HG03469 (cell line): Measurements from ENCODE around the gene PRR23A.
"Not testable (repeated sequence)": the region's sequence is repeated elsewhere in the genome, so short reads cannot be mapped to it uniquely, and the experiment has no call there.

Source experiments
- ATAC-seq: cut with Tn5 transposase; IDR thresholded peaks from one replicate; pipeline ENCODE4 v1.9.1; 2021; ENCODE audit warnings: mild to moderate bottlenecking, moderate library complexity, moderate number of reproducible peaks; ENCODE audit not compliant: unreplicated experiment

PRR23A gene

GRCh38 chr3:139006051-139006716, at the start of gene PRR23A:
PRR23A (minus strand) TSS chr3:139006268; CDS start chr3:139006268, 0 bp downstream.
- no peak for ATAC-seq

DNA sequence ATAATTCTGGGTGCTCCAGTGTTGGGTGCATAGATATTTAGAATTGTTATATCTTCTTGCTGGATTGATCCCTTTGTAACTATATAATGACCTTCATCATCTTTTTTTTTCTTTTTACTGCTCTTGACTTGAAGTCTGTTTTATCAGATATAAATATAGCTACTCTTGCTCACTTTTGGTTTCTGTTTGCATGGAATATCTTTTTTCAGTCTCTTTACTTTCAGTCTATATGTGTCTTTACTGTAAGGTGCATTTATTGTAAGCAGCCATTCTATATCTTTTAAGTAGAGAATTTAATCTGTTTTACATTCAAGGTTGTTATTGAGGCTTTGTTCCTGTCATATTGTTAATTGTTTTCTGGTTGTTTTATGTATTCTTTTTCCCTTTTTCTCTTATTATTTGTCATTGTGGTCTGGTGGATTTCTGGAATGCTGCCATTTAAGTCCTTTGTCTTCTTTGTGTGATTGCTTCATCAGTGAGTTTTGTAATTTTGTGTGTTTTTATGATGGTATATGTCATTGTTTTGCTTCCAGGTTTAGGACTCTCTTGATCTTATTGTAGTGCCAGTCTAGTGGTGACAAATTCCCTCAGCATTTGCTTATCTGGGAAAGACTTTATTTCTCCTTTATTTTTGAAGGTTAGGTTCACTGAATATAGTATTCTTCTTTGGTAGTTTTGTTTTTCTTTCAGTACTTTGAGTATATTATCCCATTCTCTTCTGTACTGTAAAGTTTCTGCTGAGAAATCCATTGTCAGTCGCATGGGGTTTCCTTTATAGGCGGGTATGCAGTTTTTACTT, 46.9 kb upstream of the PRR23A start:
- ATAC-seq, result no peak

GRCh38 chr3:139044366-139045210, 38.5 kb upstream of the PRR23A start, which contains the start of gene PRR23C:
PRR23C (minus strand) TSS chr3:139044892; CDS start chr3:139044620, 272 bp downstream.
- ATAC-seq, result no peak

DNA sequence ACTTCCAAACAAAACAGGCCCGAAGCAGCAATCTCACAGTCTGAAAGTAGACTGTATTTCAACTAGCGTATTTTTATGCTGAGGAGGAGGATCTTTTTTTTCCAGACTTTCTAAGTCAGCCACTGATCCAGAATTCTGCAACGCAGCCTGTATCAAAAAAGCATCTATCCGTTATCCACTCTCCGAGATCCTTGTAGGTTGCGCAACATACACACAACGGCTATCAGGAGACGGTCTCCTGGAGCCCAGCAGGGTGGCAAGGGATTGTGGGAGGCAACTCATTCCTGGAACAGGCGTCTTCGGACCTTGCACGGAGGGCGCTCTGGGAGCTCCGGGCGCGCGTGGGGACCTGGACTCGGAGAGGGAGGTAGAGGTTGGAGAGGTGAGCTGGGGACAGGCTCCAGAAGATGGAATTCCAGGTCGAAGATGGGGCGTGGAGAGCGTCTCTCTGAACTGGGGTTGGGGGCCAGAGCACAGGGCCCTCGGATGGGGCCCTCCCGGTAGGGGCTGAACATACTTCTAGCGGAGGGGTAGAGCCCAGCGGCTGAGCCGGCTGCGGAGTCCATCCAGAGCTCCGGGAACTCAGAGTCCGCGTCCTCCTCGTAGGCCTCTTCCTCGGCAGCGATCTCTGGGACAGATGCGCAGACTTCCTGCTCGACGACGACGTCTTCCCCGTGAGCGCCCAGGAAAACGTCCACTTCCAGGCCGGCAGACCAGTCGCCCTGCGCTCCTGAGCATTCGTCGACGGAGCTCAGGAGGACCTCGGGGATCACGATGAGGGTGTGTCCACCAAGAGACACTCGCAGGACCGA, 37.7 kb upstream of the PRR23A start:
- ATAC-seq, result no peak

GRCh38 chr3:139037478-139037877, 31.4 kb upstream of the PRR23A start:
- ATAC-seq, result no peak

GRCh38 chr3:139032326-139033002, 26.4 kb upstream of the PRR23A start:
- no peak for ATAC-seq

GRCh38 chr3:139030576-139030975, 24.5 kb upstream of the PRR23A start:
- ATAC-seq, result not testable (repeated sequence)

GRCh38 chr3:139024968-139025367, 18.9 kb upstream of the PRR23A start:
- ATAC-seq, result no peak

DNA sequence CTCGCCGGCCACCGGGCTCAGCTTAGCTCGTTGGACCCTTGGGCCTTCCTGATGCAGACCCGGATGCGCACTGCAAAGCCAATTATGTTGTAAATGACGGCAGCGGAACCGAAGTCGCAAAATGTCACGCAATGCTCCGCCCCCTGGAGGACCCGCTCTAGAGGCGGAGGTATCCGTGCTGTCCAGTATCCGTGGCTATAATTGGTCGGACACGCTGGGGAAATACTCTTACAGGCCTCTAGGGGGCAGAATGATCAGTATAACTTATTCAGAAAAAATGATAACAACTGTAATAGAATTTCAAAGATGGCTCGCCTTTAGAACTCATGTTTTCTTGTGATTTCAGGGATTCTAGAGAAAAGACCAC, 14.8 kb upstream of the PRR23A start, which contains the start of gene PRR23B:
Gene PRR23B (minus strand): TSS at position 59 of the 367 bp plus-strand sequence. CDS start 265 bp downstream, outside the sequence.
- no peak for ATAC-seq

- no peak for ATAC-seq
Observed at GRCh38 chr3:139020036-139020867, 14.2 kb upstream of the PRR23A start.

DNA sequence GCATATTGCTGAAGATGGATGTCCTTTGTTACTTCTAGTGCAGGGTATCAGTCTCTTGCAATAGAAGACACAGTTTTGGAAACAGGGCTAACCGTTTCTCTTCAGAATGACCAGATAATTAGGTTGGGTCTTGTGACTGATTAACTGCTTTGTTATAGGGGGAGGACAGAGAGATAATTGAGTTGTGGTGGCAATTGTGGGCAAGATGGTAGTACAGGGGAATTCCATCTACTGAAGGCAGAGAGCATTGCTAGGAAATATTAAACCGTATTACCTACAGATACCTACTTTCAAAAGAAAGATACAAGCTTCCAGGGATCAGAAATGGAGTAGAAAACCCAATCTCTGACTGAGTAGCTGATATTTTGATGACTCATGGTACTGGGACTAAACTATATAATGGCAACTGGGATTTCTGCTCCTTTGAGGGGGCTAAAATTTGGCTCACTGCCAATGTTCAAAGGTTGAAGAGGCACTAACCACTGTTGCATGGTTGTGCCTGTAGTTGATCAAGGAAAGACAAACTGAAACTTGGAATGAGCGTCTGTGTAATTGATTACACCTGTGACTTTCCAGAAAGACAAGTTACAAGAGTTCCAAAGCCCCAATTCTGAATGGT, 10.5 kb upstream of the PRR23A start:
- no peak for ATAC-seq

DNA sequence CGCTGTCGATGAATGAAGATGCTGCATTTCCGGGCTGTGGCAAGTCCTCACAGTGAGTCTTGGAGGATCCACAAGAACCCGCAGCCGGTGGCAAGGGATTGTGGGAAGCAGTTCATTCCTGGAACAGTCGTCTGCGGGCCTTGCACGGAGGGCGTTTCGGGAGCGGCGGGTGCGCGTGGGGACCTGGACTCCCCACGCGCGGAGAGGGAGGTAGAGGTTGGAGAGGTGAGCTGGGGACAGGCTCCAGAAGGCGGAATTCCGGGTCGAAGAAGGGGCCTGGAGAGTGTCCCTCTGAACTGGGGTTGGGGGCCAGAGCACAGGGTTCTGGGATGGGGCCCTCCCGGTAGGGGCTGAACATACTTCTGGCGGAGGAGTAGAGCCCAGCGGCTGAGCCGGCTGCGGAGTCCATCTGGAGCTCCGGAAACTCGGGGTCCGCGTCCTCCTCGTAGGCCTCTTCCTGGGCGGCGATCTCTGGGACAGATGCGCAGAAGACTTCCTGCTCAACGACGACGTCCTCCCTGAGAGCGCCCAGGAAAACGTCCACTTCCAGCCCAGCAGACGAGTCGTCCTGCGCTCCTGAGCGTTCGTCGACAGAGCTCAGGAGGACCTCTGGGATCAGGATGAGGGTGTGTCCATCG, 593 bp downstream of the PRR23A start:
- no peak for ATAC-seq

- ATAC-seq, result no peak
Observed at GRCh38 chr3:138995706-138996105, 10.4 kb downstream of the PRR23A start.

DNA sequence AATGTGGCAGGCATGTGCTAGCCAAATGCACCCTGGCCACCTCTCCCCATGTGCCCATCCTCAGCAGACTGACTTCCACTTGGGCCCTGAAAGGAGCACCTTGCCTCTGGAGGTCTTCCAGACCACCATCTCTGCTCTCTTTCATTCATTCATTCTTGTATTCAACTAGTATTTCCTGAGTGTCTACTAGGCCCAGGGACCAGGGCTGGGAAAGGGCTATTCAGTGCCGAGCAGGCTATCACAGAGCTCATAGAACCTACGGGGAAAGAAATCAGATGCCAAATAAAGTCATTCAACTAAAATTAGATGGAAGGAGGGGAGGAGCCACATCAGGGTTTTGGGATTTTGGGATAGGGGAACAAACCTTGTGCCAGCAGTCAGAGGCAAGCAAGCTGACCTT, 18.9 kb downstream of the PRR23A start:
- ATAC-seq, result no peak

- no peak for ATAC-seq
Observed at GRCh38 chr3:138985932-138986331, 20.1 kb downstream of the PRR23A start.

GRCh38 chr3:138984816-138985215, 21.3 kb downstream of the PRR23A start:
- ATAC-seq, result no peak

DNA sequence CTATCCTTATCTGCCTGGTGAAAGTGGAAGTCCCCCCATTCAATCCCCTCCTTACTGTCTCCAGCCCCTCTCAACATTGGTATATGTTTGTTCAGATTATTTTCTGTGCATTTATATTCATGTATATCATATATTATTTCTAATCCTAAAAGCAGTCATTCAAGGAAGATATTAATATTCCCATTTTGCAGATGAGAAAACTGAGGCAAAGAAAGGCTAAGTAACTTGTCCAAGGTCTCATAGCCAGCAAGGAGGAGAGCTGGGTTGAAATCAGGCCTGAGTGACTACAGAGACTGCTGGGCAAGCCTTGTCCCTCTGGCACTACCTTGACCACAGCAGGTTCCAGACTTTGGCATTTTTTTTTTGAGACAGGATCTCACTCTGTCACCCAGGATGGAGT, 30.0 kb downstream of the PRR23A start:
- no peak for ATAC-seq

DNA sequence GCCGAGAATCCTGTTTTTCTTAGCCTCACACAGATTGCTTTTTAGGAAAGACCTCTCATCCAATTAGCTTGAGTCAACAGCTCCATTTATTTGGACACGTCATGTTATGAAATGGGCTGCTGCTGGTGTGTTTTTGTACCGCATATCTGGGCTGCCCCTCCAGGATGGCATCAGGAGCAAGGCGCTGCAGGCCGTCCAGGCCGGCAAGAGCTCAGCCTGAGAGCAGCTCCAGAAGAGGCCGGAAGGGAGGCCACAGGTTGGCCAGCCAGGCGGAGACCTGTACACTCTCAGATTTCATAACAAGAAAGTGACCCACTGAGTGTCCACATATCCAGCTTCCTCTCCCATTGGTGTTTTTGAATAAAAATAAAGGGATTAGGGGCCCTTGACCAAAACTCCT, 30.7 kb downstream of the PRR23A start:
- ATAC-seq, result no peak
